ENCODE results near the gene PRKCI. TPM values are rescaled to one million over a fixed set of nuclear protein-coding genes. Genes with fewer than 3 reads are reported as not detected.
"Not testable (repeated sequence)": the region's sequence is repeated elsewhere in the genome, so short reads cannot be mapped to it uniquely, and the experiment has no call there.

Gene PRKCI
- total RNA-seq, 1 donor from 2014 or later, result 95.8 TPM

DNA sequence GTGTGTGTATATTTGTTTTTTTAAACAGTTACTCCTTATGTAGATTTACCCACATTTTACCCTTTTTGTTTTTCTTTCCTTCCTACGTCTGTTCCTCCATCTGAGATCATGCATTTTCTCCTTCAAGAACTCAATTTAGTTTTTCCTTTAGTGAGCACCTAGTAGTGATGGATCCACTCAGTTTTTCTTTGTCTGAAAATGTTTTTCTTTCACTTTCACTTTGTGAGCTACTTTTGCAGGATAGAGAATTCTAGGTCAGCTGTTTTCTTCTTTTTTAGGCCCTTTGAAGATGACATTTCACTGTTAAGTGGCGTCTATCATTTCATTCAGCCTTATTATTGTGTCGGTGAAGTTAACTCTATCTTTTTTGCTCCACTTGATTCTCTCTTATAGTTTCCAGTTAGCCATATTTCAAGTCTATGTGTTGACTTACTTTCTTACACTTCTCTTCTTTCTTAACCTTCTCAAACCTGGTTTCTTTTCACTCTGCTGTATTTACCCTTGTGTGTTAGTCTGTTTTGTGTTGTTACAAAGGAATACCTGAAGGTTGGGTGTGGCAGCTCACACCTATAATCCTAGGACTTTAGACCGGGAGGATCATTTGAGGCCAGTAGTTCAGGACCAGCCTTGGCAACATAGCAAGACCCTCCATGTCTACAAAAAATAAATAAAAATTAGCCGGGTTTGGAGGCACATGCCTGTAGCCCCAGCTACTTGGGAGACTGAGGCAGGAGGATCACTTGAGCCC, 55.8 kb downstream of the PRKCI start:
- DNase-seq (ENCODE audit: low spot score in 2 of 2), result no peak
- no peak for FAIRE-seq

DNA sequence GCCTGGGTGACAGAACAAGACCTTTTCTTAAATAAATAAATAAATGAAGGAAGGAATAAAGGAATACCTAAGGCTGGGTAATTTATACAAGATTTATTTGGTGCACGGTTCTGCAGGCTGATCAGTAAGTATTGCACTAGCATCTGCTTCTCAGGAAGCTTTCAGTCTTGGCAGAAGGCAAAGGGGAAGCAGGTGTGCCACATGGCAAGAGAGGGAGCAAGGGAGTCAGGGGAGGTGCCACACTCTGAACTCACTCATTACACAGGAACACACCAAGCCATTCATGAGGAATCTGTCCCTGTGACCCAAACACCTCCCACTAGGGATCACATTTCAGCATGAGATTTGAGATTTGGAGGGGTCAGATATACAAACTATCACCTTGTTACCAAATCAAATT, 56.4 kb downstream of the PRKCI start:
- FAIRE-seq (no peak), DNase-seq (ENCODE audit: low spot score in 2 of 2) (no peak)

DNA sequence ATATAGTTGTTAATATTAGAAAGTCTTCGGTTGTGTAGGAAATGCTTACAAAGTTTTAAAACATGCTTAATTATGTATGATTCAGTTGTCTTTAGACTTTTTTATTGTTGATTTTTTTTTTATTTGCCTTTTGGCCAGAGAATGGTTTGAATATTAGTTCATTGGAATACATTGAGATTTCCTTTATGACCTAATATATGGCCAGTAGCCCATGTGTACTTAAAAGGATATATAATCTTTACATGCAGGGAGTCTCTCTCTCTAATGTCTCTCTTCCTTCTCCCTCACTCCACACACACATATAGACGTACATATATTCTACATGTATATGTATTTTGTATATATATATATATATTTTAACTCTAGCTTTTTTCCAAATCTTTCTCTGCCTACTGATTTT, 68.0 kb downstream of the PRKCI start:
- no peak for FAIRE-seq

DNA sequence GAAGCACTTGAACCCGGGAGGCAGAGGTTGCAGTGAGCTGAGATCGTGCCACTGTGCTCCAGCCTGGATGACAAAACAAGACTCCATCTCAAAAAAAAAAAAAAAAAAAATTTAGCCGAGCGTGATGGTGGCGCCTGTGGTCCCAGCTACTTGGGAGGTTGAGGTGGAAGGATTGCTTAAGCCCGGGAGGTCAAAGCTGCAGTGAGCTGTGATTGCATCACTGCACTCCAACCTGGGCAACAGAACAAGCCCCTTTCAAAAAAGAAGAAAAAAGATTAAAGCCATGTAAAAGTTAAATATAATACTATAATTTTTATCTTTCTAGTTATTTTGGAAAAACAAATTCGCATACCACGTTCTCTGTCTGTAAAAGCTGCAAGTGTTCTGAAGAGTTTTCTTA, 73.4 kb downstream of the PRKCI start:
- no peak for FAIRE-seq

More for the DNA sequence above, 68.0 kb downstream of the PRKCI start:
- DNase-seq (ENCODE audit: low spot score in 2 of 2), result no peak

DNA sequence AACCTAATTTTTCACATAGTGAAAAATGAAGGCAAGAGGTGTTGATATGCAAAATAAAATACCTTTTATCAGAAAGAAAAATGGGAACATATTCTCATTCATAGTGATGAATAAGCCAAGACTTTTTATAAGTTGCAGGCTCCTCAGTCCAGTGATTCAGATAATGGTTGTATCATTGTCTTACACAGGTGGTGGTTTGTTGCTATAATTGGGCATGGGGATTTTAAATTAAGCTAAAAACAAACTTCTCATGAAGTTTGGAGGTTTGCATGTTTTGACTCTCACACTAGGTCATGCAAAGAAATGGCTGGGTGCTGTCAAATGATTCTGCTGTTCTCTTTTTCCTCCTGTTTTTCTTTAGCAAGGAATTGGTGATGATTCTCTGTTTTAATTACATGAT, 74.5 kb downstream of the PRKCI start:
- no peak for DNase-seq (ENCODE audit: low spot score in 2 of 2)
- no peak for FAIRE-seq

More for the DNA sequence above, 73.4 kb downstream of the PRKCI start:
- no peak for DNase-seq (ENCODE audit: low spot score in 2 of 2)

DNA sequence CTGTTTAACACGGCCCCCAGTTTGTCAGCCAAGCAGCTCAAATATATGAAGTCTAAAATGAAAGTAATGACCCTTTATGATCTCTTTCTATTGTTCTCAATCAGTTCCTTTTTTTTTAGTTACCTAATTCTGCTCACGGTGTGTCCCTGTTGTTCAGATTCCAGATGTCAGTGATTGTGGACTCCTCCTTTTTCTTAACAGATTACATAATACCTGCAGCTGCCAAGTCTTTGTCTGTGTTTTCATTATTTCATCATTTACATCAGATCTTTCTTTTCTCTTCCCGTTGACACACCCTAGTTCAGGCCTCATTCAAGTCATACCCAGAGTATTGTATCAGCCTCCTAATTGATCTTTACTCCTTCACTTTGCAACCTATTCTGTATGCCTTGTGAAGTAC, 79.2 kb downstream of the PRKCI start:
- DNase-seq (ENCODE audit: low spot score in 2 of 2) (no peak), FAIRE-seq (no peak)

DNA sequence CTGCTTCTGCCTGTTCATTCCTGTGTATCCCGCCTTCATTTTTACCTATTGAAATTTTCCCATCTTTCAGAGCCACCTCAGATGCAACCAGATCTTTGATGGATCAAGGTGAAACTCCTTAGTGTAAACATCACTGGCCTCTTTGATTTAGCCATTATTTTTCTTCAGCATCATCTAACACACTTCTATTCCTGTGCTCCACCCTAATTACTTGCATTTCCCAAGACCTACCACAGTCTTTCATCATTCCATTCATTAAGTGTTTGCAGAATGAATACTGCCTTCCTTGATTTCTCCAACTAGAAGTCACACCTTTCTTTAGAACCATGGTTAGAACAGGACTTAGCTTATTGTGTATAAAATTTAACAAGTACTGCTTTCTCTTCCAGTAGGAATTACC, 79.8 kb downstream of the PRKCI start:
- DNase-seq (ENCODE audit: low spot score in 2 of 2) (no peak), FAIRE-seq (no peak)

DNA sequence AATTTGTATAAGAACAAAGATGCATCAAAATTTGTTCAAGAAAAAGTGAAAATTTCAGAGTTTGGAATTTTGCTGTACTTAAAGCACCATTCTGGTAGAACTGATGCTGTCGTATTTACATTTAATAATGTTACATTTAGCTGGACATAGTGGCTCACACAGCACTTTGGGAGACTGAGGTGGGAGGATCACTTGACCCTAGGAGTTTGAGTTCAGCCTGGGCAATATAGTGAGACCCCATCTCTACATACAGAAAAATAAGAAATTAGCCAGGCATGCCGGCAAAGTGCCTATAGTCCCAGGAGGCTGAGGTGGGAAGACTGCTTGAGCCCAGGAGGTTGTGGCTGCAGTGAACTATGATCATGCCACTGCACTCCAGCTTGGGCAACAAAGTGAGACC, 83.8 kb downstream of the PRKCI start:
- FAIRE-seq (no peak), DNase-seq (ENCODE audit: low spot score in 2 of 2) (no peak)

DNA sequence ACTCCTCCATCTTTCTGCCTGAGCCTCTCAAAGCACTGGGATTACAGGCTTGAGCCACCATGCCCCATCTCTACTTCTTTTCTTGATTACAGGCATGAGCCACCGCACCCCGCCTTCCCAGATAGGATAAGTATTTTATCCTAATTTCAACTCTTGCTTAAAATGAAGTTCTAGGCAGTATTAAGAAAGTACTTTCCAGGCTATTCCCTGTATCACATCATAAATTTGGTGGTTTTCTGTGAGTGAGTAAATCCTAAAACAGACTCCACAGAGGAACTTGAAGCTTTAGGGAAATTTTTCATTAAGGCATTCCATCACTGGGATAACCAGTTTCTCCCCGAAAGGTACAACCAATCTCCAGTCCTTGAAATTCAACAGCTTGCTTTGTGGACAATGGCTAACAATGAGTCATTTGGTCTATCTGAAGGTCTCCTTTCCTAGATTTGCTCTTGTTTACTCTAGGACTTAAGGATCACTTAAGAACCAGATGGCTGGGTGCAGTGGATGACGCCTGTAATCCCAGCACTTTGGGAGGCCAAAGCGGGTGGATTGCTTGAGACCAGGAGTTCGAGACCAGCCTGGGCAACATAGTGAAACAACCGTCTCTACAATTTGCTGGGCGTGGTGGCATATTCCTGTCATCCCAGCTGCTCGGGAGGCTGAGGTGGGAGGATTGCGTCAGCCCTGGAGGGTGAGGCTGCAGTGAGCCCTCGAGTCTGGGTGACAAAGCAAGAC, 85.6 kb downstream of the PRKCI start:
- DNase-seq (ENCODE audit: low spot score in 2 of 2) (no peak), FAIRE-seq (no peak)

DNA sequence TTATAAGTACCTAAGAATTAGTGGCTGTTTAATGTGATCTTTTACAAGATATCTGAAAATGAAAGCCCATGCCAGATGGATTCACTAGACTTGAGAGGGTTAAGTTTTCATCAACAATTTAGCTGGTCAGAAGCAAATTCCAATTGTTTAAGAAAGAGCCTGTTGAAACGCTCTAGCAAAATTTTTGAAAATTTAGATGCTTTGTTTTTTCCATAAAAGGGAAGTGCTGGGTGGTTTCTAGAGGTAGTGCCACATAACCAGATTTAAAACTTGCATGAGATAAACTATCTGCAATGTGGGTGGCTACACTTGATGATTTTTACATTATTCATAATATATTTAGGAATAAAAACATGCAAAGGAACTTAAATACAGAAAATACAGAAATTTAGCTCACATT, 86.8 kb downstream of the PRKCI start:
- FAIRE-seq (no peak), DNase-seq (ENCODE audit: low spot score in 2 of 2) (no peak)

DNA sequence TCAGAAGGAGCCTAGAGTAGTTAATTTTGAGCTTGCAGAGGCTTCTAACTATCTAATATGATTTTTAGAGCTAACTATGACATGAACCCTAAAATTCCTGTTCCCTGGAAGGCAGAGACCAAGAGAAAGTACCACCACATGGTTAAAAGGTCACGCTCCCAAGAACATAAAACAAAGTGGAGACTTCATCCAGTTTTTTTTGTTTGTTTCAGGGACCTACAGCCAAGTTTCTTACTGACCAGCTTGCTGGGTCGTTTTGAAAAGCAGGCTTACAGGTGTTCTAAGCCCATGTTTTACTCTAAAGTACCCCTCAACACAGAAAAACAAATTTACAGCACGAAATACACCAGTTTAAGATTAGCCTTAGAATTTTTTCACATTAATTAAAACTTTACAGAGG, 95.7 kb downstream of the PRKCI start:
- FAIRE-seq, result no peak

DNA sequence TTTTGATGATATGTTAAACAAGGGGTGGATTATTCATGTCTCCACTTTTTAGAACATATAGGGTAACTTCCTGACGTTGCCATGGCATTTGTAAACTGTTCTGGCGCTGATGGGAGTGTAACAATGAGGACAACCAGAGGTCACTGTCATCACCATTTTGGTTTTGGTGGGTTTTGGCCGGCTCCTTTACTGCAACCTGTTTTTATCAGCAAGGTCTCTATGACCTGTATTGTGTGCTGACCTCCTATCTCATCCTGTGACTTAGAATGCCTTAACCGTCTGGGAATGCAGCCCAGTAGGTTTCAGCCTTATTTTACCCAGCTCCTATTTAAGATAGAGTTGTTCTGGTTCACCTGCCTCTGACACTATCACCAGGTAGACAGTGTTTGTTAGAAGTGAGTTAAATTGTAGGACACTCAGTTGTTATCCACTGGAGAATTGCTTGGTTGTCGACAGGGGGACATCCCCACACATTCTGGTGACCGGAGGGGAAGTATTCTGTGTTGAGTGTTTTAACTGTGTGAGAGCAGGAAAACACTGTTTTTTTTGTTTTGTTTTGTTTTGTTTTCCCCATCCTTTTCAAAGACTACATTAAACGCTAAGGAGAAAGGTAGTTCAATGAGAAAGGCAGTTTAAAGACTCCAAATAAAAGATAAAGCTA, 98.4 kb downstream of the PRKCI start:
- FAIRE-seq, result no peak
- DNase-seq (ENCODE audit: low spot score in 2 of 2), result no peak

More for the DNA sequence above, 95.7 kb downstream of the PRKCI start:
- DNase-seq (ENCODE audit: low spot score in 2 of 2), result no peak

DNA sequence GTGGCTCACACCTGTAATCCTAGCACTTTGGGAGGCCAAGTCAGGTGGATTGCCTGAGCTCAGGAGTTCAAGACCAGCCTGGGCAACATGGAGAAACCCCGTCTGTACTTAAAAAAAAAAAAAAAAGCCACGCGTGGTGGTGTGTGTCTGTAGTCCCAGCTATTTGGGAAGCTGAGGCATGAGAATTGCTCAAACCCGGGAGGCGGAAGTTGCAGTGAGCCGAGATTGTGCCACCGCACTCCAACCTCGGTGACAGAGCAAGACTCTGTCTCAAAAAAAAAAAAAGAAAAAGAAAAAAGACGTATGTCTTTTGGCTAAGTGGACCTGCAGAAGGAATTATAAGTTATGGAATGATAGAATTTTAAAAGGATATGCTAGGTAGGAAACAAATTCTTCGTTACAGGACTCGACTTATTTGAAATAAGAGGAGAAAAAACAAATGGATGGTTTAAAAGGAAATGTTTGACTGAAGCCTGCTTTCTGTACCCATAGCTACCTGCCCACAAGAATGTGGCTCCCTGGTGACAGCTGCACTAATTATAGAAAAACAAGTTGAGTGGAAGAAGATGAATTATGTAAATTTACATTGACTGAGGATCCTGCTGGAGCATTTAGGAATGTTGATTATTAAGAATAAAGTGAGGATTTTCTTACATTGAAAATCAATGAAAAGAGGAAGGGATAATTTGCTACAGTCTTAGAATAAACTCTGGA, 99.3 kb downstream of the PRKCI start:
- DNase-seq (ENCODE audit: low spot score in 2 of 2) (no peak), FAIRE-seq (no peak)

DNA sequence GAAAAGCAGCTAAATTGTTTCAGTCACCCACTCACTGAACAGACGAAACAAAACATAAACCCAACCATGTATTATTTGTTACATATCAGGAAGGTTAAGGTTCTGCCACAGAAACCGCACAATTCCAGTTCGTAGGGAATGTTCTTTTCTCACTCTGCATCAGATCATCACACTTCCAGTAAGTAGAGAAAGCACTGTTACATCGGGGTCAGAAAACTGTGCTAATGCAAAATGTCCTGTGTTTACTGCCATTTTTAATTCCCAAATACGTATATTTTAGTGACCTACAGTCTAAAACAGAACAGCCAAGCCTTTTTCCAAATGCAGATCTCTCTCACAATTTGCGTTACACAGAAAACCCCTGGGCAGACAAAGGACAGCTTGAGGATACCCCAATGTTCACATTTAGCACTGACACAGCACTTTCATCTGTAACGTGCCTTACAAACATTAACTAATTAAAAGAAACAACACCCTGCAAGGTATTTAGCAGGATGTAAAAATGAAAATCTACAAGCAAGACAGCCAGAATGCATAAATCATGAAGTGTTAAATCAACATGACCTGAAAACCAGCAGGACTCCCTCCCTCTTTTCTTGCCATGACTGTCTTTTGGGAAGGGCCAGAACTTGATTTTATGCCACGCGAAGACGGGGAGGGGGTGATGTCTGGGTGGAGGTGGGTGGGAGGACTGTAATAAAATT, 100.5 kb downstream of the PRKCI start:
- FAIRE-seq (no peak), DNase-seq (ENCODE audit: low spot score in 2 of 2) (no peak)

DNA sequence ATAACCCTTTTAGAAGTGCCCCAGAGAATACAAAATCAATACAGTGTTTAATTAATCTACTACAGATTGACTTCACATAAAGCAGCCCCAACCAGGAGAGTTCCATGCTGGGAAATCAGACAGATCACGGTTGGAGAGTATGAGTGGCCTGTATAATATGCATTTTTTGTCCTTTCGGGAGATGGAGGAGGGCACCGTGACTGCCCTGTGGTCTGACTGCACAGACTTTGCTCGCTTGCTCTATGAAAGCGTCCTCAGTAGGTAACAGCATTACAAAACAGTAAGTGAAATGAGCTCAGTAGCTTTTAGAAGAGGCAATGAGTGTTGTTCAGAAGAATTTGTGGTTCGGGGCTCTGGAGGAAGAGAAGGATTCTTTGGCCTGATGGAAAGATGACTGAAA, 101.1 kb downstream of the PRKCI start:
- DNase-seq (ENCODE audit: low spot score in 2 of 2) (no peak), FAIRE-seq (no peak)

DNA sequence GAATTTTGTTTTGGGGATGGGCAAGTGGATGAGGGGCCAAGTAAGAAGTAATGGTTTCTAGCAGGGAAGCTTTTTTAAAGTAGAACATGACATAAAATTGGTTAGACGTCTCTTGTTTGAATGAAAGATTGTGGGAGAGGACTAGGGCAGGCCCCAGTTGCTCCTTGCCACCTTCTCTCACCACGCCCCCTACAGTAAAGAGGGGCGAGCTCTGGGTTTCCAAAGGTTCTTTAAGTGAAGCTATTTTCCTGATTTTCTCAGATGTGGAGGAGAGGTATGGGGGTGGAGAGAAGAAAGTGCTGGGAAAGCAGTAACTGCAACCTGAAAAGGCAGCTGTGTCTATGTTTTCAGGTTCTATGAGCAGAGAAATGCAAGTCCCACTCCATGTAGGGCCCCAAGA, 102.7 kb downstream of the PRKCI start:
- DNase-seq (ENCODE audit: low spot score in 2 of 2) (no peak), FAIRE-seq (no peak)

DNA sequence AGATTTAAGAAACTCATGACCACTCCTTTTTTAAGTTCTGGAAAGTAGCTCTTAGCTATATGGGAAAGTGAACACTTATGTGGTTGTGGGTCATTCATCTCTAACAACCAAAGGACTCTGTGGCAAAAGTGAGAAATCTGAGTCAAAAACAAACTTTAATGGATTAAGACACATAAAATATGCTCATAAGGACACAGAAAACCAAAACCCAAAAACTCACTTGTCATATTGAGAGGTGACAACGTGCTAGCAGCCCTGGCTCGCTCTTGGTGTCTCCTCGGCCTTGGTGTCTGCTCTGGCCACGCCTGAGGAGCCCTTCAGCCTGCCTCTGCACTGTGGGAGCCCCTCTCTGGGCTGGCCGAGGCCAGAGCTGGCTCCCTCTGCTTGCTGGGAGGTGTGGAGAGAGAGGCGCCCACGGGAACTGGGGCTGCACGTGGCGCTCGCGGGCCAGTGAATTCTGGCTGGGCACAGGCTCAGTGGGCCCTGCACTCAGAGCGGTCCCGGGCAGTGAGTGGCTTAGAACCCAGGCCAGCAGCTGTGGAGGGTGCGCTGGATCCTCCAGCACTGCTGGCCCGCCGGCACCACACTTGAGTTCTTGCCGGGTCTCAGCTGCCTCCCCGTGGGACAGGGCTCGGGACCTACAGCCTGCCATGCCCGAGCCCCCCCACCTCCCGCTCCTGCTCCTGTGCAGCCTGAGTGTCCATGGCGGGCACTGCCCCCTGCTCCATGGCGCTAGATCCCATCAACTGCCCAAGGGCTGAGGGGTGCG, 105.0 kb downstream of the PRKCI start:
- FAIRE-seq (no peak), DNase-seq (ENCODE audit: low spot score in 2 of 2) (no peak)

DNA sequence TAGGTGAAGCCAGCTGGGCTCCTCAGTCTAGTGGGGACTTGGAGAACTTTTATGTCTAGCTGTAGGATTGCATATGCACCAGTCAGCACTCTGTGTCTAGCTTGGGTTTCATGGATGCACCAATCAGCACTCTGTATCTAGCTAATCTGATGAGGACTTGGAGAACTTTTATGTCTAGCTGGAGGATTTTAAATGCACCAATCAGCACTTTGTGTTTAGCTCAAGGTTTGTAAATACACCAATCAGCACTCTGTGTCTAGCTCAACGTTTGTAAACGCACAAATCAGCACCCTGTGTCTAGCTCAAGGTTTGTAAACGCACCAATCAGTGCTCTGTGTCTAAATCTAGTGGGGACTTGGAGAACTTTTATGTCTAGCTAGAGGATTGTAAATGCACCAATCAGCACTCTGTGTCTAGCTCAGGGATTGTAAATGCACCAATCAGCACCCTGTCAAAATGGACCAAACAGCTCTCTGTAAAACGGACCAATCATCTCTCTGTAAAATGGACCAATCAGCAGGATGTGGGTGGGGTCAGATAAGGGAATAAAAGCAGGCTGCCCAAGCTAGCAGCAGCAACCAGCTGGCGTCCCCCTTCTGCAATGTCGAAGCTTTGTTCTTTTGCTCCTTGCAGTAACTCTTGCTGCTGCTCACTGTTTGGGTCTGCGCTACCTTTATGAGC, 105.8 kb downstream of the PRKCI start:
- not testable (repeated sequence) for FAIRE-seq; DNase-seq (ENCODE audit: low spot score in 2 of 2)

DNA sequence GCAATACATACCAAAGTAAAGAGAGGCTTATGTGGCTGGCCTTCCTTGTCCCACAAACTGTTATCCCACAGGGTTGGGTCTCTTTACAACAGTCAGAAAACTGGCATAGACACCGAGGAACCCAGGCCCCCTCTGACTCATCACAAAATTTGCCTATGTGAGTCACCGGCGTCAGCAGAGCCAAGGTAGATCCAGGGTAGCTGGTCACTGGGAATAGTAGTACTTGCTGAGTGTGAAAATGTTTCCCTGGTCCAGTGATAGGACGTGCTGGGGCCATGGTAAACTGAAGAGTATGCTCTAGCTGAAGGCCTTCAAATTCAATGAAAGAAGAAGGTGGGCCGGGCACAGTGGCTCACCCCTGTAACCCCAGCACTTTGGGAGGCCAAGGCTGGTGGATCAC, 108.1 kb downstream of the PRKCI start:
- FAIRE-seq, result no peak
- DNase-seq (ENCODE audit: low spot score in 2 of 2), result no peak
